ENCODE results near the gene ZBTB8OS.

DNA sequence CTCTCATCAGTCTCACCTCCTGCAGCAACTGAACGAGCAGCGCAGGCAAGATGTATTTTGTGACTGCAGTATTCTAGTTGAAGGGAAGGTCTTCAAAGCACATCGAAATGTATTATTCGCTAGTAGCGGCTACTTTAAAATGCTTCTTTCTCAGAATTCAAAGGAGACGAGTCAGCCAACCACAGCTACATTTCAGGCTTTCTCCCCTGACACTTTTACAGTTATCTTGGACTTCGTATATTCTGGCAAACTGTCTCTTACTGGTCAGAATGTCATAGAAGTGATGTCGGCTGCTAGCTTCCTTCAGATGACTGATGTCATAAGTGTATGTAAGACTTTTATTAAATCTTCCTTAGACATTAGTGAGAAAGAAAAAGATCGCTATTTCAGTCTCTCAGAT, 57.4 kb downstream of the ZBTB8OS start:
- no peak for TF ChIP-seq POLR2A (IDR thresholded peaks at IDR 0.05; ENCODE audit: low read length)
- TF ChIP-seq GATA1 (IDR thresholded peaks at IDR 0.05; ENCODE audit: low read depth, low read length), result no peak
